ENCODE data around the gene S100A12.

S100A12 gene

GRCh38 chr1:153353226-153353947, 22.0 kb downstream of the S100A12 start:
- no peak overlapping the region for H2AFZ ChIP-seq (ENCODE audit: low read length)
- H3K36me3 ChIP-seq (replicated peaks; ENCODE audit: insufficient read depth, low read length) = no peaks in the 10 kb centered on the region
- no peaks in the 10 kb centered on the region for H3K9me2 ChIP-seq (replicated peaks; ENCODE audit: insufficient read depth, low read length)
- no peak overlapping the region for H3K4me3 ChIP-seq (ENCODE audit: low read length)
- H3F3A ChIP-seq (ENCODE audit: insufficient read depth, low read length) = no peaks in the 10 kb centered on the region
- DNase-seq = no peak
- no peak overlapping the region for H3K9ac ChIP-seq (ENCODE audit: low read length)
- H3K9me3 ChIP-seq (replicated peaks; ENCODE audit: insufficient read depth, low read length) = no peaks in the 10 kb centered on the region
- no peaks in the 10 kb centered on the region for H3K79me2 ChIP-seq (ENCODE audit: low read length)
- H3K27ac ChIP-seq (ENCODE audit: low read length) = no peak overlapping the region
- 0 out of 2 replicates have a peak, but pooled peaks cover 3% of the 10 kb centered on the region for H3K4me1 ChIP-seq (ENCODE audit: low read length)
- H4K20me1 ChIP-seq (ENCODE audit: insufficient read depth, low read length) = no peaks in the 10 kb centered on the region
- TF ChIP-seq EZH2 (optimal IDR thresholded peaks at IDR 0.05; ENCODE audit: low read depth, low read length) = no peak
- peak; percentile 50 for TF ChIP-seq CTCF (IDR thresholded peaks at IDR 0.05; ENCODE audit: low read length)
- no peak overlapping the region for H3K4me2 ChIP-seq (ENCODE audit: low read depth, low read length)
- peaks cover 8% of the 10 kb centered on the region; the same call in 1 of the 2 replicates for H3K27me3 ChIP-seq (replicated peaks; ENCODE audit: insufficient read depth, low read length)

- Histone ChIP-seq H3K79me2 (ENCODE audit: low read length) (no peaks in the 10 kb centered on the region), H3K27ac (ENCODE audit: low read length) (no peak overlapping the region), H3K9me3 (replicated peaks; ENCODE audit: insufficient read depth, low read length) (no peaks in the 10 kb centered on the region), H3K36me3 (replicated peaks; ENCODE audit: insufficient read depth, low read length) (no peaks in the 10 kb centered on the region), H2AFZ (ENCODE audit: low read length) (no peak overlapping the region), H3K9ac (ENCODE audit: low read length) (no peak overlapping the region), H3K27me3 (replicated peaks; ENCODE audit: insufficient read depth, low read length) (peaks cover 8% of the 10 kb centered on the region; the same call in 1 of the 2 replicates), H3K4me1 (ENCODE audit: low read length) (0 out of 2 replicates have a peak, but pooled peaks cover 3% of the 10 kb centered on the region), H3K4me2 (ENCODE audit: low read depth, low read length) (no peak overlapping the region), H3K4me3 (ENCODE audit: low read length) (no peak overlapping the region), H3K9me2 (replicated peaks; ENCODE audit: insufficient read depth, low read length) (no peaks in the 10 kb centered on the region), H3F3A (ENCODE audit: insufficient read depth, low read length) (no peaks in the 10 kb centered on the region), H4K20me1 (ENCODE audit: insufficient read depth, low read length) (no peaks in the 10 kb centered on the region)
- TF ChIP-seq EZH2phosphoT487 (IDR thresholded peaks at IDR 0.05; ENCODE audit: low read length) (no peak), CTCF (IDR thresholded peaks at IDR 0.05; ENCODE audit: low read length) (peak; percentile 96)
- DNase-seq = peak; percentile 77
These were observed 22.9 kb downstream of the S100A12 start for GRCh38 chr1:153352523-153352922.

- no peak for DNase-seq
- Histone ChIP-seq H3K9me2 (replicated peaks; ENCODE audit: insufficient read depth, low read length) (no peaks in the 10 kb centered on the region), H3K4me2 (ENCODE audit: low read depth, low read length) (no peak overlapping the region), H3K4me3 (ENCODE audit: low read length) (no peak overlapping the region), H3K27me3 (replicated peaks; ENCODE audit: insufficient read depth, low read length) (peaks cover 8% of the 10 kb centered on the region; the same call in 1 of the 2 replicates), H3K79me2 (ENCODE audit: low read length) (no peaks in the 10 kb centered on the region), H3F3A (ENCODE audit: insufficient read depth, low read length) (no peaks in the 10 kb centered on the region), H3K9ac (ENCODE audit: low read length) (no peak overlapping the region), H3K36me3 (replicated peaks; ENCODE audit: insufficient read depth, low read length) (no peaks in the 10 kb centered on the region), H4K20me1 (ENCODE audit: insufficient read depth, low read length) (no peaks in the 10 kb centered on the region), H3K27ac (ENCODE audit: low read length) (no peak overlapping the region), H3K9me3 (replicated peaks; ENCODE audit: insufficient read depth, low read length) (no peaks in the 10 kb centered on the region), H3K4me1 (ENCODE audit: low read length) (peaks cover 7% of the 10 kb centered on the region; the same call in 1 of the 2 replicates), H2AFZ (ENCODE audit: low read length) (no peak overlapping the region)
- TF ChIP-seq EZH2 (optimal IDR thresholded peaks at IDR 0.05; ENCODE audit: low read depth, low read length) (no peak), CTCF (IDR thresholded peaks at IDR 0.05; ENCODE audit: low read length) (no peak), EZH2phosphoT487 (IDR thresholded peaks at IDR 0.05; ENCODE audit: low read length) (no peak)
These were observed 25.0 kb downstream of the S100A12 start for GRCh38 chr1:153350321-153350957.
